Keratinocyte (primary cell): ENCODE results near the gene KCNN4. TPM values are rescaled to one million over a fixed set of nuclear protein-coding genes. Genes with fewer than 3 reads are reported as not detected.

Source experiments
- DNase-seq: peaks from one replicate; pipeline ENCODE4 v3.0.0-alpha.2; 2011; ENCODE audit warnings: low read depth, missing footprints, low spot score
- FAIRE-seq: peaks from 2 replicates; lab custom pipeline; 2011; peaks lifted over from hg19 to GRCh38; lab: Jason Lieb, UNC
- H2AFZ ChIP-seq: 2 replicates; pipeline ENCODE4 v1.6.0; 2012; ENCODE audit warnings: low read length, control low read depth, inconsistent platforms; ENCODE audit not compliant: control insufficient read depth
- H3K27ac ChIP-seq: 2 replicates; pipeline ENCODE4 v1.5.1; 2011; ENCODE audit warnings: low read length; ENCODE audit not compliant: control insufficient read depth, insufficient read depth
- H3K27me3 ChIP-seq: 3 replicates; pipeline ENCODE4 v1.6.0; 2011; ENCODE audit warnings: low read length; ENCODE audit not compliant: control insufficient read depth, insufficient read depth; ENCODE audit errors: extremely low read depth
- H3K36me3 ChIP-seq, 2 experiments: 2 replicates in 1 of 2; 3 replicates in 1 of 2; pipeline ENCODE4 v1.5.1; 2011; ENCODE audit warnings: low read length in 2 of 2, mild to moderate bottlenecking in 1 of 2; ENCODE audit not compliant: control insufficient read depth in 2 of 2, insufficient read depth in 2 of 2; ENCODE audit errors: extremely low read depth in 1 of 2
- H3K4me1 ChIP-seq: 3 replicates; pipeline ENCODE4 v1.5.1; 2011; ENCODE audit warnings: low read length; ENCODE audit not compliant: control insufficient read depth, insufficient read depth; ENCODE audit errors: extremely low read depth
- H3K4me2 ChIP-seq: 3 replicates; pipeline ENCODE4 v1.6.0; 2011; ENCODE audit warnings: low read depth, low read length; ENCODE audit not compliant: control insufficient read depth, insufficient read depth; ENCODE audit errors: extremely low read depth
- H3K4me3 ChIP-seq, 3 experiments: fragments of 200-600 bp in 1 of 3; sonication (generic) in 1 of 3; 2 replicates in 2 of 3; 3 replicates in 1 of 3; pipeline ENCODE4 v1.5.1; 2011 to 2016; ENCODE audit warnings: low read length in 3 of 3, mild to moderate bottlenecking in 3 of 3, control low read depth in 2 of 3, inconsistent platforms in 1 of 3, low read depth in 1 of 3, mixed read lengths in 1 of 3, mixed run types in 1 of 3, moderate library complexity in 1 of 3; ENCODE audit not compliant: control insufficient read depth in 2 of 3, insufficient read depth in 2 of 3; ENCODE audit errors: extremely low read depth in 1 of 3
- H3K79me2 ChIP-seq: 2 replicates; pipeline ENCODE4 v1.6.0; 2012; ENCODE audit warnings: low read length; ENCODE audit not compliant: control insufficient read depth, insufficient read depth
- H3K9ac ChIP-seq: 3 replicates; pipeline ENCODE4 v1.6.0; 2011; ENCODE audit warnings: low read length; ENCODE audit not compliant: control insufficient read depth, insufficient read depth; ENCODE audit errors: extremely low read depth
- H3K9me1 ChIP-seq: 3 replicates; pipeline ENCODE4 v1.6.0; 2011; ENCODE audit warnings: low read length; ENCODE audit not compliant: control insufficient read depth, insufficient read depth; ENCODE audit errors: extremely low read depth
- H3K9me3 ChIP-seq: 2 replicates; pipeline ENCODE4 v1.5.1; 2012; ENCODE audit warnings: low read depth, low read length; ENCODE audit not compliant: control insufficient read depth
- H4K20me1 ChIP-seq: 3 replicates; pipeline ENCODE4 v1.6.0; 2011; ENCODE audit warnings: low read length; ENCODE audit not compliant: control insufficient read depth, insufficient read depth; ENCODE audit errors: extremely low read depth
- CTCF ChIP-seq, 3 experiments: IDR thresholded peaks in 1 of 3; conservative IDR thresholded peaks in 1 of 3; optimal IDR thresholded peaks in 1 of 3; 2 replicates in 2 of 3; 3 replicates in 1 of 3; pipeline versions ENCODE3 to v1.5.1; 2011; ENCODE audit warnings: low read length in 3 of 3, mild to moderate bottlenecking in 3 of 3, moderate library complexity in 2 of 3, control low read depth in 1 of 3, inconsistent platforms in 1 of 3; ENCODE audit not compliant: insufficient read depth in 2 of 3; ENCODE audit errors: extremely low read depth in 1 of 3
- EZH2 ChIP-seq: IDR thresholded peaks from one replicate; pipeline ENCODE4 v1.6.1; 2012; ENCODE audit warnings: inconsistent platforms, mild to moderate bottlenecking, low read length, moderate library complexity
- dilution Hi-C: fragments of 300-500 bp; cut with MboI; formaldehyde crosslinking; loops from one replicate; pipeline ENCODE4 v1.7.0; 2020; ENCODE audit warnings: low sequenced_read_pairs; ENCODE audit not compliant: extremely low pct_ligation_motif_present
- polyA plus RNA-seq, 5 experiments: library from polyadenylated mRNA; depleted of rRNA in 3 of 5; stranded (reverse) in 3 of 5; stranded (forward) in 1 of 5; unstranded in 1 of 5; fragments of >200 nt; gene quantifications; 1 replicate in 1 of 5; 2 replicates in 3 of 5; 3 replicates in 1 of 5; pipeline versions ENCODE4 v1.2.1 to v1.2.3, GENCODE V29; 2011 to 2012; ENCODE audit warnings: missing spikeins in 2 of 5, low read depth in 1 of 5, low replicate concordance in 1 of 5

KCNN4 gene
- polyA plus RNA-seq, 1 donor (not counting 4 experiments of a cell fraction or from before 2014, with no cell fraction given), result 9.8 TPM

GRCh38 chr19:43729919-43730318 is 50.9 kb downstream of the KCNN4 start:
- FAIRE-seq, result no peak
- no peak for DNase-seq
- Histone ChIP-seq H3K4me1 (no peaks in the 10 kb centered on the region), H2AFZ (no peak overlapping the region), H3K36me3 (peaks cover 38 to 40% of the 10 kb centered on the region in 2 experiments), H3K27me3 (no peaks in the 10 kb centered on the region), H3K4me2 (no peak overlapping the region), H3K27ac (no peak overlapping the region), H3K4me3 (no peak overlapping the region), H3K9ac (no peak overlapping the region), H3K79me2 (no peaks in the 10 kb centered on the region), H3K9me3 (no peaks in the 10 kb centered on the region), H4K20me1 (no peaks in the 10 kb centered on the region), H3K9me1 (no peaks in the 10 kb centered on the region)
- no peak for TF ChIP-seq CTCF (optimal IDR thresholded peaks at IDR 0.05 in 1 of 3, IDR thresholded peaks at IDR 0.05 in 1 of 3, conservative IDR thresholded peaks at IDR 0.05 in 1 of 3; ENCODE audit: extremely low read depth in 1 of 3, insufficient read depth in 2 of 3, low read length in 3 of 3)
- TF ChIP-seq EZH2, result no peak
- dilution Hi-C loops, result no loop called here

- DNase-seq, result no peak
- H4K20me1 ChIP-seq, result no peaks in the 10 kb centered on the region
- dilution Hi-C loops, result no loop called here
- H3K27ac ChIP-seq, result no peak overlapping the region
- H3K4me1 ChIP-seq, result no peaks in the 10 kb centered on the region
- H3K9ac ChIP-seq, result no peak overlapping the region
- no peak overlapping the region for H3K4me2 ChIP-seq
- FAIRE-seq, result no peak
- H3K27me3 ChIP-seq, result no peaks in the 10 kb centered on the region
- no peaks in the 10 kb centered on the region for H3K9me3 ChIP-seq
- TF ChIP-seq EZH2 (no peak), CTCF (optimal IDR thresholded peaks at IDR 0.05 in 1 of 3, IDR thresholded peaks at IDR 0.05 in 1 of 3, conservative IDR thresholded peaks at IDR 0.05 in 1 of 3; ENCODE audit: extremely low read depth in 1 of 3, insufficient read depth in 2 of 3, low read length in 3 of 3) (no peak)
- H3K9me1 ChIP-seq, result no peaks in the 10 kb centered on the region
- peaks cover 25 to 29% of the 10 kb centered on the region in 2 experiments for H3K36me3 ChIP-seq
- no peak overlapping the region for H2AFZ ChIP-seq
- H3K4me3 ChIP-seq, result no peak overlapping the region
- no peaks in the 10 kb centered on the region for H3K79me2 ChIP-seq
Observed at GRCh38 chr19:43727593-43727853, 53.2 kb downstream of the KCNN4 start.
